Spleen (tissue), 7 donors: ENCODE measurements around the gene HECTD3.
"Not testable (repeated sequence)": the region's sequence is repeated elsewhere in the genome, so short reads cannot be mapped to it uniquely, and the experiment has no call there.

Source experiments
- CTCF ChIP-seq, 11 experiments: fragments of 200-600 bp in 7 of 11; fragments of 450-650 bp in 4 of 11; sonication (generic) in 4 of 11; IDR thresholded peaks in 8 of 11; conservative IDR thresholded peaks in 3 of 11; 1 replicate in 7 of 11; 2 replicates in 4 of 11; pipeline versions ENCODE4 v1.4.0 to v1.8.0; 2016 to 2021; ENCODE audit warnings: antibody characterized with exemption in 11 of 11, inconsistent platforms in 4 of 11, mild to moderate bottlenecking in 1 of 11
- POLR2A ChIP-seq, 3 donors: fragments of 450-650 bp; IDR thresholded peaks; one replicate each; pipeline ENCODE4 v1.5.1; 2017; ENCODE audit warnings: antibody characterized with exemption in 3 of 3, mild to moderate bottlenecking in 1 of 3
- donor health status: DM: no; HTN: no; CAD: no; lungs with moderate emphysema.
- donor health status: DM: no; HTN: no; CAD: no.
- donor health status: DM: no; HTN: no; CAD: no.

GRCh38 chr1:44956077-44956476 lies 55.0 kb downstream of the HECTD3 start:
- not testable (repeated sequence) for TF ChIP-seq POLR2A (IDR thresholded peaks at IDR 0.05); CTCF (IDR thresholded peaks at IDR 0.05 in 8 of 11, conservative IDR thresholded peaks at IDR 0.05 in 3 of 11)
